GM23338 (cell line): Measurements from ENCODE around the gene RORB.
"Not testable (repeated sequence)": the region's sequence is repeated elsewhere in the genome, so short reads cannot be mapped to it uniquely, and the experiment has no call there.

Experiments
- EZH2 ChIP-seq: fragments of 200-600 bp; sonication (generic); IDR thresholded peaks from one replicate; pipeline ENCODE4 v1.8.0; 2017; ENCODE audit warnings: antibody characterized with exemption, mild to moderate bottlenecking, low read depth; ENCODE audit not compliant: unreplicated experiment
- EZH2phosphoT487 ChIP-seq: fragments of 200-600 bp; sonication (generic); IDR thresholded peaks from one replicate; pipeline ENCODE4 v1.8.1; 2018; ENCODE audit warnings: antibody characterized with exemption; ENCODE audit not compliant: unreplicated experiment
- JUNB ChIP-seq: IDR thresholded peaks from one replicate; pipeline ENCODE4 v1.6.1; 2016; ENCODE audit warnings: antibody characterized with exemption; ENCODE audit not compliant: unreplicated experiment
- POLR2AphosphoS5 ChIP-seq: IDR thresholded peaks from 2 replicates; pipeline ENCODE4 v1.6.1; 2016; ENCODE audit warnings: antibody characterized with exemption, low read depth
- STAT1 ChIP-seq: IDR thresholded peaks from one replicate; pipeline ENCODE4 v1.6.1; 2016; ENCODE audit warnings: antibody characterized with exemption; ENCODE audit not compliant: unreplicated experiment
- ZNF331 ChIP-seq: fragments of 250-450 bp; sonication (Bioruptor Pico); IDR thresholded peaks from 2 replicates; pipeline ENCODE4 v1.5.0; 2020; ENCODE audit warnings: low read depth, mild to moderate bottlenecking, moderate library complexity
- TF ChIP-seq, protein P1 (sequence below), 2 experiments: fragments of 200-600 bp in 1 of 2; sonication (generic) in 1 of 2; conservative IDR thresholded peaks; 2 replicates each; pipeline versions ENCODE4 v1.5.1 to v1.6.1; 2016 to 2017; ENCODE audit warnings: antibody characterized with exemption in 2 of 2, low read depth in 2 of 2, mild to moderate bottlenecking in 2 of 2, moderate library complexity in 1 of 2
- TF ChIP-seq, protein P2 (sequence below): IDR thresholded peaks from one replicate; pipeline ENCODE4 v1.6.1; 2018; ENCODE audit warnings: antibody characterized with exemption; ENCODE audit not compliant: unreplicated experiment
- TF ChIP-seq, protein P3 (sequence below): IDR thresholded peaks from 2 replicates; pipeline ENCODE4 v1.6.1; 2016; ENCODE audit warnings: antibody characterized with exemption

DNA sequence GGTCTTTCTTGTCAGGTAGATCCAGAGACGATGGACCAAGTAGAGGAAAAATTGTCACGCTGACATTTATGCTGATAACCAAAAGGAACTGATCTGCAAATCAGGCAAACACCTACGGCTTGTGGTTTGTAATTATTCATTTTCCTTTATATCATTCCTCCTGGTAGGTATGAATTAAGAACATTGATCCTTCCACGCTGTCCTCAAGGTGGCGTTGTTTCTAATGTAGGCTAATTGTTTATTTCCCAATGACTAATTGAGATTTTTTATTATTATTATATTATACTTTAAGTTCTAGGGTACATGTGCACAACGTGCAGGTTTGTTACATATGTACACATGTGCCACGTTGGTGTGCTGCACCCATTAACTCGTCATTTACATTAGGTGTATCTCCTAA, 33.3 kb downstream of the RORB start:
- TF ChIP-seq, protein P1, sequence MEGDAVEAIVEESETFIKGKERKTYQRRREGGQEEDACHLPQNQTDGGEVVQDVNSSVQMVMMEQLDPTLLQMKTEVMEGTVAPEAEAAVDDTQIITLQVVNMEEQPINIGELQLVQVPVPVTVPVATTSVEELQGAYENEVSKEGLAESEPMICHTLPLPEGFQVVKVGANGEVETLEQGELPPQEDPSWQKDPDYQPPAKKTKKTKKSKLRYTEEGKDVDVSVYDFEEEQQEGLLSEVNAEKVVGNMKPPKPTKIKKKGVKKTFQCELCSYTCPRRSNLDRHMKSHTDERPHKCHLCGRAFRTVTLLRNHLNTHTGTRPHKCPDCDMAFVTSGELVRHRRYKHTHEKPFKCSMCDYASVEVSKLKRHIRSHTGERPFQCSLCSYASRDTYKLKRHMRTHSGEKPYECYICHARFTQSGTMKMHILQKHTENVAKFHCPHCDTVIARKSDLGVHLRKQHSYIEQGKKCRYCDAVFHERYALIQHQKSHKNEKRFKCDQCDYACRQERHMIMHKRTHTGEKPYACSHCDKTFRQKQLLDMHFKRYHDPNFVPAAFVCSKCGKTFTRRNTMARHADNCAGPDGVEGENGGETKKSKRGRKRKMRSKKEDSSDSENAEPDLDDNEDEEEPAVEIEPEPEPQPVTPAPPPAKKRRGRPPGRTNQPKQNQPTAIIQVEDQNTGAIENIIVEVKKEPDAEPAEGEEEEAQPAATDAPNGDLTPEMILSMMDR (conservative IDR thresholded peaks at IDR 0.05; ENCODE audit: low read depth in 2 of 2), result peak; percentile 55 to 64
- TF ChIP-seq, protein P2, sequence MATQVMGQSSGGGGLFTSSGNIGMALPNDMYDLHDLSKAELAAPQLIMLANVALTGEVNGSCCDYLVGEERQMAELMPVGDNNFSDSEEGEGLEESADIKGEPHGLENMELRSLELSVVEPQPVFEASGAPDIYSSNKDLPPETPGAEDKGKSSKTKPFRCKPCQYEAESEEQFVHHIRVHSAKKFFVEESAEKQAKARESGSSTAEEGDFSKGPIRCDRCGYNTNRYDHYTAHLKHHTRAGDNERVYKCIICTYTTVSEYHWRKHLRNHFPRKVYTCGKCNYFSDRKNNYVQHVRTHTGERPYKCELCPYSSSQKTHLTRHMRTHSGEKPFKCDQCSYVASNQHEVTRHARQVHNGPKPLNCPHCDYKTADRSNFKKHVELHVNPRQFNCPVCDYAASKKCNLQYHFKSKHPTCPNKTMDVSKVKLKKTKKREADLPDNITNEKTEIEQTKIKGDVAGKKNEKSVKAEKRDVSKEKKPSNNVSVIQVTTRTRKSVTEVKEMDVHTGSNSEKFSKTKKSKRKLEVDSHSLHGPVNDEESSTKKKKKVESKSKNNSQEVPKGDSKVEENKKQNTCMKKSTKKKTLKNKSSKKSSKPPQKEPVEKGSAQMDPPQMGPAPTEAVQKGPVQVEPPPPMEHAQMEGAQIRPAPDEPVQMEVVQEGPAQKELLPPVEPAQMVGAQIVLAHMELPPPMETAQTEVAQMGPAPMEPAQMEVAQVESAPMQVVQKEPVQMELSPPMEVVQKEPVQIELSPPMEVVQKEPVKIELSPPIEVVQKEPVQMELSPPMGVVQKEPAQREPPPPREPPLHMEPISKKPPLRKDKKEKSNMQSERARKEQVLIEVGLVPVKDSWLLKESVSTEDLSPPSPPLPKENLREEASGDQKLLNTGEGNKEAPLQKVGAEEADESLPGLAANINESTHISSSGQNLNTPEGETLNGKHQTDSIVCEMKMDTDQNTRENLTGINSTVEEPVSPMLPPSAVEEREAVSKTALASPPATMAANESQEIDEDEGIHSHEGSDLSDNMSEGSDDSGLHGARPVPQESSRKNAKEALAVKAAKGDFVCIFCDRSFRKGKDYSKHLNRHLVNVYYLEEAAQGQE, result not testable (repeated sequence)
- TF ChIP-seq EZH2; POLR2AphosphoS5; JUNB; EZH2phosphoT487; STAT1; ZNF331 (CRISPR knock-in tag): not testable (repeated sequence)
- TF ChIP-seq, protein P3, sequence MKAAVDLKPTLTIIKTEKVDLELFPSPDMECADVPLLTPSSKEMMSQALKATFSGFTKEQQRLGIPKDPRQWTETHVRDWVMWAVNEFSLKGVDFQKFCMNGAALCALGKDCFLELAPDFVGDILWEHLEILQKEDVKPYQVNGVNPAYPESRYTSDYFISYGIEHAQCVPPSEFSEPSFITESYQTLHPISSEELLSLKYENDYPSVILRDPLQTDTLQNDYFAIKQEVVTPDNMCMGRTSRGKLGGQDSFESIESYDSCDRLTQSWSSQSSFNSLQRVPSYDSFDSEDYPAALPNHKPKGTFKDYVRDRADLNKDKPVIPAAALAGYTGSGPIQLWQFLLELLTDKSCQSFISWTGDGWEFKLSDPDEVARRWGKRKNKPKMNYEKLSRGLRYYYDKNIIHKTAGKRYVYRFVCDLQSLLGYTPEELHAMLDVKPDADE, result not testable (repeated sequence)
